ENCODE results near the gene CCM2. TPM values are rescaled to one million over a fixed set of nuclear protein-coding genes. Genes with fewer than 3 reads are reported as not detected.

CCM2 gene
- total RNA-seq, 4 donors from 2014 or later, result 41.1 to 46.3 (median 44.0) TPM

- Histone ChIP-seq H3K36me3 (no peaks in the 10 kb centered on the region), H3K27me3 (no peaks in the 10 kb centered on the region), H3K27ac (peak overlapping the region in 2 of 4 donors; percentile 61 to 63), H3K4me3 (no peak overlapping the region), H3K9me3 (no peaks in the 10 kb centered on the region), H3K4me1 (peaks cover 0 to 20% (median 6%) of the 10 kb centered on the region in 4 donors)
- WGBS, 2 donors, result 88 to 94% methylated on average over 7 of the region's 7 CpGs
- TF ChIP-seq POLR2A (IDR thresholded peaks at IDR 0.05), result no peak
- TF ChIP-seq EP300 (IDR thresholded peaks at IDR 0.05), result no peak
- TF ChIP-seq CTCF (IDR thresholded peaks at IDR 0.05), result no peak
- DNase-seq (ENCODE audit: low spot score in 2 of 2), result no peak
Measured at GRCh38 chr7:45007571-45008328, 7.7 kb downstream of the CCM2 start.

- no peak overlapping the region for H3K4me3 ChIP-seq
- no peak for DNase-seq (ENCODE audit: low spot score in 2 of 2)
- no peak for TF ChIP-seq CTCF (IDR thresholded peaks at IDR 0.05)
- TF ChIP-seq POLR2A (IDR thresholded peaks at IDR 0.05), result no peak
- no peak for TF ChIP-seq EP300 (IDR thresholded peaks at IDR 0.05)
- H3K9me3 ChIP-seq, result no peaks in the 10 kb centered on the region
- no peaks in the 10 kb centered on the region for H3K27me3 ChIP-seq
- H3K27ac ChIP-seq, result no peak overlapping the region
- peaks cover 0 to 8% (median 0%) of the 10 kb centered on the region in 4 donors for H3K4me1 ChIP-seq
- peaks cover 0 to 7% (median 0%) of the 10 kb centered on the region in 3 donors for H3K36me3 ChIP-seq
- WGBS, 2 donors, result 79 to 80% methylated on average over 2 of the region's 2 CpGs
Measured at GRCh38 chr7:45013465-45013967, 13.5 kb downstream of the CCM2 start.

GRCh38 chr7:45015313-45015712, 15.3 kb downstream of the CCM2 start:
- peaks cover 0 to 7% (median 0%) of the 10 kb centered on the region in 3 donors for H3K36me3 ChIP-seq
- no peaks in the 10 kb centered on the region for H3K27me3 ChIP-seq
- no peaks in the 10 kb centered on the region for H3K9me3 ChIP-seq
- no peak overlapping the region for H3K27ac ChIP-seq
- H3K4me1 ChIP-seq, result peaks cover 0 to 15% (median 0%) of the 10 kb centered on the region in 4 donors
- 82 to 90% methylated on average over 1 of the region's 1 CpG for WGBS, 2 donors
- no peak for TF ChIP-seq POLR2A (IDR thresholded peaks at IDR 0.05)
- no peak for TF ChIP-seq EP300 (IDR thresholded peaks at IDR 0.05)
- TF ChIP-seq CTCF (IDR thresholded peaks at IDR 0.05), result no peak
- H3K4me3 ChIP-seq, result no peak overlapping the region
- DNase-seq (ENCODE audit: low spot score in 2 of 2), result no peak

GRCh38 chr7:45017253-45017652, 17.3 kb downstream of the CCM2 start:
- TF ChIP-seq CTCF (IDR thresholded peaks at IDR 0.05), result no peak
- no peak for TF ChIP-seq POLR2A (IDR thresholded peaks at IDR 0.05)
- TF ChIP-seq EP300 (IDR thresholded peaks at IDR 0.05), result no peak
- no peak overlapping the region for H3K27ac ChIP-seq
- no peak for DNase-seq (ENCODE audit: low spot score in 2 of 2)
- WGBS, 2 donors, result 79 to 80% methylated on average over 3 of the region's 3 CpGs
- H3K27me3 ChIP-seq, result no peaks in the 10 kb centered on the region
- H3K4me3 ChIP-seq, result no peak overlapping the region
- peaks cover 0 to 7% (median 0%) of the 10 kb centered on the region in 3 donors for H3K36me3 ChIP-seq
- no peaks in the 10 kb centered on the region for H3K9me3 ChIP-seq
- H3K4me1 ChIP-seq, result peaks cover 0 to 24% (median 0%) of the 10 kb centered on the region in 4 donors

- H3K27me3 ChIP-seq, result no peaks in the 10 kb centered on the region
- peaks cover 0 to 17% (median 0%) of the 10 kb centered on the region in 4 donors for H3K4me1 ChIP-seq
- DNase-seq (ENCODE audit: low spot score in 2 of 2), result no peak
- no peak overlapping the region for H3K27ac ChIP-seq
- H3K9me3 ChIP-seq, result peaks cover 0 to 6% (median 1%) of the 10 kb centered on the region in 4 donors
- TF ChIP-seq EP300 (IDR thresholded peaks at IDR 0.05) (no peak), POLR2A (IDR thresholded peaks at IDR 0.05) (no peak), CTCF (IDR thresholded peaks at IDR 0.05) (no peak)
- no peak overlapping the region for H3K4me3 ChIP-seq
- 63 to 65% methylated on average over 5 of the region's 5 CpGs for WGBS, 2 donors
- peaks cover 0 to 19% (median 0%) of the 10 kb centered on the region in 3 donors for H3K36me3 ChIP-seq
Measured at GRCh38 chr7:45020915-45021314, 20.9 kb downstream of the CCM2 start.

Measured in tibial nerve (tissue), 4 donors.